GM10266 (cell line): ENCODE data around the gene MAPK10.

Source experiments
- DNase-seq: peaks from one replicate; pipeline ENCODE4 v3.0.0; 2012; ENCODE audit errors: extremely low spot score
- TF ChIP-seq, protein P1 (sequence below): IDR thresholded peaks from 2 replicates; pipeline ENCODE4 v1.5.1; 2012; ENCODE audit warnings: mild to moderate bottlenecking, low read depth; ENCODE audit not compliant: control insufficient read depth, insufficient read depth; ENCODE audit errors: missing control alignments

MAPK10 gene

DNA sequence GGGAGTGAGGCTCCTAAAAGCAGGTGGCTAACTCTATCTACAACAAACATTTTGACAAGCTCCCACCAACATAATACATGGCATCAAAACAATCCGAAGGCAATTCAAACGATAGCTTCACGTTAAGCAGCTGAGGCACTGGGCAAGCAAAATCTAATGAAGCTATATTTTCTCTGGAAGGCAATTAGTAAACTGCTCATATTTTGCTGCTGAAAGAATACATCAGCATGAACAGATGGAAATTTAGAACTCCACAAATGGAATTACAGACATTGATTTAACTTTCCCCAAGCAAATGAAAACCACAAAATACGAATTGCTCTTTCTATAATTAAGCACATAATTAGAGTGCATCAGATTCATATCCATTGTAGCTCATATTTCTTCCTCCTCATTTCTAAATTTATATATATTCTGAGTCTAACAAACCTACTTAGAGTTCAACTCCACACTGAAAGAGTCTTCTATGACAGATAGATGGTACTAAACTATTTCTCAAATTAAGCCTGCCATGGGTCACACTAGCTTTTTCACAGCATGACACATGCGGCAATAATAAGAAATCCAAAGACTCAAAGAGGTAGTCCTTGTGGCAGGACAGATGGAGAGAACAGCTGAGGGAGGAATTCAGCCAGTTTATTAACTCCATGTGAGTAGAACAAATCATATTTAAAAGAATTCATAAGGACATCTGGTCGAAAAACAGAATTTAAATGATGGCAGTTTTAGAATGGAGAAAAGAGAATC lies 305.4 kb downstream of the MAPK10 start:
- DNase-seq = no peak
- TF ChIP-seq, protein P1, sequence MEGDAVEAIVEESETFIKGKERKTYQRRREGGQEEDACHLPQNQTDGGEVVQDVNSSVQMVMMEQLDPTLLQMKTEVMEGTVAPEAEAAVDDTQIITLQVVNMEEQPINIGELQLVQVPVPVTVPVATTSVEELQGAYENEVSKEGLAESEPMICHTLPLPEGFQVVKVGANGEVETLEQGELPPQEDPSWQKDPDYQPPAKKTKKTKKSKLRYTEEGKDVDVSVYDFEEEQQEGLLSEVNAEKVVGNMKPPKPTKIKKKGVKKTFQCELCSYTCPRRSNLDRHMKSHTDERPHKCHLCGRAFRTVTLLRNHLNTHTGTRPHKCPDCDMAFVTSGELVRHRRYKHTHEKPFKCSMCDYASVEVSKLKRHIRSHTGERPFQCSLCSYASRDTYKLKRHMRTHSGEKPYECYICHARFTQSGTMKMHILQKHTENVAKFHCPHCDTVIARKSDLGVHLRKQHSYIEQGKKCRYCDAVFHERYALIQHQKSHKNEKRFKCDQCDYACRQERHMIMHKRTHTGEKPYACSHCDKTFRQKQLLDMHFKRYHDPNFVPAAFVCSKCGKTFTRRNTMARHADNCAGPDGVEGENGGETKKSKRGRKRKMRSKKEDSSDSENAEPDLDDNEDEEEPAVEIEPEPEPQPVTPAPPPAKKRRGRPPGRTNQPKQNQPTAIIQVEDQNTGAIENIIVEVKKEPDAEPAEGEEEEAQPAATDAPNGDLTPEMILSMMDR = no peak

DNA sequence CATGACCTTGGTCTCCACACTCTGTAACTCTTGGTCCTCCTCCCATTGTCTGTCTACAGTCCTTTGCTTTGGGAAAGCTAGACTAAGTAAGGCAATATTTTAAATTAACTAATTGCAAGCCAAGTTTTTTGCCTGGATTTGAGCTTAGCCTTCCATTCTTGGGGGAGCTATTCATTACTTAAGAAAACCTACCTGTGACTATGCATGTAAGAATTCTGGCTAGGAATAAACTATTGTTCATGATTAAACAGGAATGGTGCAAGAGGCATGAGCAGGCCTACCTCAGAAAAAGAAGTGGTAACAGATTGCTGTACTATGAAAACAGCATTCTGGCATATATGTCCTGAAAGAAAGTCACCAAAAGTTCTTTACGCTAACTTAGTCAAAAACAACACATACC lies 309.4 kb downstream of the MAPK10 start:
- no peak for DNase-seq
- TF ChIP-seq, protein P1 = no peak

DNA sequence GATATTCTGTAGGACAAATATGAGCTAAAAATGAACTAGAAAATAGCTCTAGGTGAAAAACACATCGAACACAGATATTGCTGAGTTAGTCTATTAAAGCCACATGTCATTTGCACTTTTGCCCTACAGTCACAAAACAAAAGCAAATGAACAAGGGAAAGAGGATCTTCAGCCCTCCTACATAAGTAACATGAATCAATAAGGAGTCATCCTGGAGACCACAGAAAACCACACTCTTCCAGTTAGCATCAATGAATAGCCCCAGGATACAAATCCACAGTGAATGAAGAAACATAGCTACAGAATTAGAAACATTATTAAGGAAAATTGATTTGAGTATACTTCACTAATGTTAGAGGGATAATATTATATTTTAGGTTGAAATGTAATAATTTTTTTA lies 311.4 kb downstream of the MAPK10 start:
- TF ChIP-seq, protein P1 = no peak
- DNase-seq = no peak

DNA sequence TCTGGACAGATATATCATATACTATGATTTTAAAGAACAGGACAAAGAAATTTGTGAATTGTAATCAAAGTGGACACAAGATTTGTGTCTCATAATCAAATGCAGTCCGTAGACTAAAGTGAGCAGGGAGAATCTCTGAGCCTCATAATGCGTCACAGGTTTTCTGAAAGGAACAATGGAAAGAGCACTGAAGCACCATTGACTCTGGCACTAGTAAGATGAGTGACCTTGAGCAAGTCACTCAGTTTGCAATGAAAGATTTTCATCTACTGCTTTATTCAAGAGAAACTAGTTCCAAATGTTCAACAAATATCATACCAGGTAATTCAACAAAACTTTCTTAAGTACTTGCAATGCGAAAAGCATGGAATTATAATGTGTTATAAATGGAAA lies 315.3 kb downstream of the MAPK10 start:
- TF ChIP-seq, protein P1 = no peak
- DNase-seq = no peak

DNA sequence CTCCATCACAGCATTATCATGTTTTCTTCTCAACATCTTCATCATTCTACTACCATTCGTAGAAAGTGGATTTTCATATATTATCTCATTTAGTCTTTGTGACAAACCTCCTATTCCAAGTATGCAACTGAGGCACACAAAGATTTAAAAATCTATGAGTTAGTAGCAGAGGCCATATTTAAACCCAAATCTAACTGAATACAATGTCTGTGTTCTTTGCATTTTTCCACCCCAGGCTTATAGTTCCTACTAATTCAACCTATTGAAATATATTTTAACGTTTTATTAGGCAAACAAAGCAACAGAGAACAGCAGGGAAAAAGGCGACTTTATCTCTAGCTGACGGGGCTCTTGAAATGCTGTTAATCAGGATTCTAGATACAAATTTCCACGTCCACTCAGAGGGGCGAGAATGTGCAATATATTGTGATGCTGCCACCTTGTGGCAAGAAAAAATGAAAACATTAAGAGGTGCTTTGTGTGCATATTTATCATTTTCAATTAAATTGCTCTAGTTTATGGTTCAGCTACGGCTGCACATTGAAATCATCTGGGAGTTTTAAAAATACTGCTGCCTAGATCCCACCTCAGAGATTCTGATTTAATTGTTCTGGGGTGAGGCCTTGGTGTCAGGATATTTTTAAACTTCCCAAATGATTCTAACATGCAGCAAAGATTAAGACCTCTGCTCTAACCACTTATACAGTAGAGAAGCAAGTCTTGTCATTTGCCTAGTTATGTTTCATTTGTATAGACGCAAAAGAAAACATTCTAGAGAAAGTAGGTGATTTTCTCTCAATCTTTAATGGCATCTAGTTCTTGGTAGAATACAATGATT lies 315.9 kb downstream of the MAPK10 start:
- TF ChIP-seq, protein P1 = peak; percentile 64
- DNase-seq = no peak

DNA sequence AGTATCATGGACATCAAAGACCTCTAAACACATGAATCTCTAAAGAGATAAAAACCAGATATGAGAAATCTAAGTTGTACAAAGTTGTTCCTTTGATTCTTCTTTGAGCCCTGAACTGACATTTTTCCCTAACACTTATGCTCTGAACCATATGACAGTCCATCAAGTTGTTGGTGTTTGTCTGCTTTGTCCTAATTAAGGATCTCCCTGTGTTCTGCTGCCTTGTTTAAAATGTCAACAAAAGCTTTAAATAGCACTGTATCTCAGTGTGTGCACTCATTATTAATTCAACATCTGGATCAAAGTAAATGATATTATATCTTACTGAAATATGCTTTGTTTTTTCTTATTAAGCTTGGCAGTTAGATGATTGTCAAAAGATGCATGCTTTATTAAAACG lies 321.8 kb downstream of the MAPK10 start:
- TF ChIP-seq, protein P1 = no peak
- DNase-seq = no peak

DNA sequence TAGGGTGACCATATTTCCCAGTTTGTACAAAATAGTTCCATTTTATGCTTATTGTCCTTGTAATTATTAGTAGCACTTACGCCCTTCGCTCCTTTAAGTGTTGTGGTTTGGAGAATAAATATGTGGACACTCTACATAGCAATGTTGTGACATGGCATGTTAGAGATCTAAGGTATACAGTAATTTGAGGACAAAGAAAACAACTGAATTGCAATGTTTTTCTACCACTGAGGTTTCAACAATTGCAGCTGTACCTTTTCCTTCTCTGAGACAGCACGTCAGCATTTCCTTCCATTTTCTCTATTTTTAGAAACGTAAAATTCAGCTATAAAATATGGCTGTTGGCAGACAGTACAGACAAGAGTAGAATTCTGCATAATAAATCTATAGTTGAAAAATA lies 323.1 kb downstream of the MAPK10 start:
- DNase-seq = no peak
- TF ChIP-seq, protein P1 = no peak
